ENCODE results near the gene SPAG6. TPM values are rescaled to one million over a fixed set of nuclear protein-coding genes. Genes with fewer than 3 reads are reported as not detected.

The SPAG6 gene
- total RNA-seq, 2 experiments from 2014 or later: not detected

GRCh38 chr10:22460101-22460500 is 114.8 kb downstream of the SPAG6 start:
- no peak for DNase-seq
- H3K4me3 Mint-ChIP-seq: no peak overlapping the region
- H3K9me3 Mint-ChIP-seq: no peaks in the 10 kb centered on the region
- H3K4me1 Mint-ChIP-seq: no peaks in the 10 kb centered on the region
- no peak overlapping the region for H3K27ac Mint-ChIP-seq
- no peaks in the 10 kb centered on the region for H3K36me3 Mint-ChIP-seq
- H3K27me3 Mint-ChIP-seq: no peaks in the 10 kb centered on the region

- Mint-ChIP-seq H3K27me3 (no peaks in the 10 kb centered on the region), H3K9me3 (no peaks in the 10 kb centered on the region), H3K27ac (no peak overlapping the region), H3K36me3 (no peaks in the 10 kb centered on the region), H3K4me1 (no peaks in the 10 kb centered on the region), H3K4me3 (no peak overlapping the region)
- no peak for DNase-seq
Observed at GRCh38 chr10:22460531-22461403, 115.5 kb downstream of the SPAG6 start.

GRCh38 chr10:22461891-22462290 is 116.6 kb downstream of the SPAG6 start:
- H3K27me3 Mint-ChIP-seq: no peaks in the 10 kb centered on the region

GRCh38 chr10:22463255-22463654 is 118.0 kb downstream of the SPAG6 start:
- no peak for DNase-seq
- H3K4me3 Mint-ChIP-seq: no peak overlapping the region

More at GRCh38 chr10:22461891-22462290, 116.6 kb downstream of the SPAG6 start:
- Mint-ChIP-seq H3K4me1 (no peaks in the 10 kb centered on the region), H3K27ac (no peak overlapping the region), H3K36me3 (no peaks in the 10 kb centered on the region), H3K4me3 (no peak overlapping the region), H3K9me3 (no peaks in the 10 kb centered on the region)
- no peak for DNase-seq

GRCh38 chr10:22464966-22465629 is 119.8 kb downstream of the SPAG6 start:
- H3K4me3 Mint-ChIP-seq: no peak overlapping the region
- H3K4me1 Mint-ChIP-seq: no peaks in the 10 kb centered on the region
- DNase-seq: no peak
- no peaks in the 10 kb centered on the region for H3K36me3 Mint-ChIP-seq
- no peaks in the 10 kb centered on the region for H3K27me3 Mint-ChIP-seq
- H3K9me3 Mint-ChIP-seq: no peaks in the 10 kb centered on the region
- H3K27ac Mint-ChIP-seq: no peak overlapping the region

More at GRCh38 chr10:22463255-22463654, 118.0 kb downstream of the SPAG6 start:
- H3K36me3 Mint-ChIP-seq: no peaks in the 10 kb centered on the region
- no peak overlapping the region for H3K27ac Mint-ChIP-seq
- no peaks in the 10 kb centered on the region for H3K9me3 Mint-ChIP-seq
- no peaks in the 10 kb centered on the region for H3K4me1 Mint-ChIP-seq
- H3K27me3 Mint-ChIP-seq: no peaks in the 10 kb centered on the region

- Mint-ChIP-seq H3K9me3 (no peaks in the 10 kb centered on the region), H3K4me1 (no peaks in the 10 kb centered on the region), H3K4me3 (no peak overlapping the region), H3K27ac (no peak overlapping the region), H3K27me3 (peaks cover 5% of the 10 kb centered on the region), H3K36me3 (no peaks in the 10 kb centered on the region)
- no peak for DNase-seq
Observed at GRCh38 chr10:22466763-22467334, 121.6 kb downstream of the SPAG6 start.

Other genes starting within 250 kb of the SPAG6 start
- gene EBLN1, start 127.5 kb upstream of the SPAG6 start, total RNA-seq: not detected
- gene COMMD3, start 29.1 kb upstream of the SPAG6 start, total RNA-seq: 10 to 100 TPM; 46.8 to 53.5 TPM
- gene BMI1, start 24.4 kb upstream of the SPAG6 start, total RNA-seq: 10 to 100 TPM; 59.2 to 59.6 TPM